ENCODE measurements around the gene POR.
A peak's percentile ranks its signal among the peaks of the same experiment; 100 is the strongest.
"Not testable (repeated sequence)": the region's sequence is repeated elsewhere in the genome, so short reads cannot be mapped to it uniquely, and the experiment has no call there.

POR gene

DNA sequence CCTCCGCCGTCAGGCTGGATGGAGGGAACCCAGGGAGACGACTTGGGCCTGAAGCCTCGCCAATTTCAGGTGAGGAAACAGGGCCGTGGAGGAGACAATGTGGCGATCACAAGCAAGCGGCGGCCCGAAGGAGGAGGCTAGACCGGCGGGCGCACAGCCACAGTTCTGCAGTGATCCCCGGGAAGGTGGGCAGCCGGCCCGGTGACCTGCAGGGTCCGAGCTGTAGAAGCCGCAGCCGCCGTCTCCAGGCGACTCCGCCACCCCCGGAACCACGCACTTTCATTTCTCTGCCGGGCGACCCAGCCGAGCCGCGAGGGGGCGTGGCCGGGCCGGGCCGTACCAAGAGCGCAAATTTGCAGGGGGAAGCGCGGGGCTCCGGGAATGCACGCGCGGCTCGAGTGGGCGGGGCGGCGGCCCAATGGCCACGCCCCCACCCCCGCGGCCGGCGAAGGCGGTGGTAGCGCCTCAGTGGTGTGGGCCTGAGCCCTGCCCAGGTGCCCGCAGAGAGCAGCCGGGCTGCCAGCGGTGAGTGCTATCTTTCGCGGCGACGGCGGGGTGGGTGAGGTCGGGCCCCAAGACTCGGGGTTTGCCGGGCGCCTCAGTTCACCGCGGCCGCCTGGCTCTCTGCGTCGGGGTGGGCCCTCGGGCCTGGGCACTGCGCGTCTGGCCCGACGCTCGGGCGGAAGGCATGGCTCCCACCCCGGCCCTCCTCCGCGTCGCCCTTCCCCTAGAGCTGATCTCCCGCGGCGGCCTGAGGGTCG, at the start of gene POR:
Gene POR (plus strand): TSS at position 501 of the 761 bp plus-strand sequence. CDS start 38,847 bp downstream, outside the sequence.
- peak; percentile 97 for DNase-seq

- DNase-seq = no peak
These were observed 48.9 kb upstream of the POR start for GRCh38 chr7:75866114-75866488.

DNA sequence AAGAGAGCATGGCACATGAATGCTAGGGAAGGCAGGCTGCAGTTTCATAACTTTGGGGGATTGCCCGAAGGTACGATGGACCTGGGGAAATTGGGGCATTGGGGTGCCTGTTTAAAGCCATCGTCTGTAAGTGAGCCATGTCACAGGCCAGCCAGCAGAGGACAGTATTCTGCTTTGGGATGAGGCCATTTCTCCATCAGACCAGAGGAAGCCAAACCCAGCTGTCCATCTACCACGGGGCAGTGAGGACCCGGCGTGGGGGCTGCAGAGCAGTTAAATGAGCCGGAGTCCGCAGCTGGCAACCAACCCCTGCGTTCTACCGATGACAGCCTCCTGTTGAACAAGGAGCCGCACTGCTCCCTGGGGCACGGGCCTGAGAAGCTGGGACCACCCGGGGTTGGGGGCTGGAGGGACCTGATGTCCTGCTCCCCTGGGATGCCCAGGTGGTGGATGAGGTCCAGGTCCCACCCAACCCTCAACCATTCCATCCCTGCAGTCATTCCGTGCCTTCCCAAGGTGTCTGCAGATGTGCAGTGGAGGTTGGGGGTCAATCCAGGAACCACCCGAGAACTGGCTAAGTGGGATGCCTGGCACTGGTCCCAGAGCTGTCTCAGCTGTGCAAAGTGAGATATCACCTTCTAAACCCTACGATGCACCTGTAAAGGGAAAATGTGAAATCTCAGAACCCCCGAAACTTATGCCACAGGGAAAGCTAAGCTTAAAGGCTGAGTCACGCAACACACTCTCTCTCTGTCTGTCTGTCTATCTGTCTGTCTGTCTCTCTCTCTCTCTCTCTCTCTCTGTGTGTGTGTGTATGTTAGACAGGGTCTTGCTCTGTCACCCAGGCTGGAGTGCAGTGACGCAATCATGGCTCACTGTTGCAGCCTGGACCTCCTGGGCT, 48.2 kb upstream of the POR start:
- DNase-seq = peak; percentile 41

GRCh38 chr7:75867390-75867717, 47.6 kb upstream of the POR start:
- no peak for DNase-seq

DNA sequence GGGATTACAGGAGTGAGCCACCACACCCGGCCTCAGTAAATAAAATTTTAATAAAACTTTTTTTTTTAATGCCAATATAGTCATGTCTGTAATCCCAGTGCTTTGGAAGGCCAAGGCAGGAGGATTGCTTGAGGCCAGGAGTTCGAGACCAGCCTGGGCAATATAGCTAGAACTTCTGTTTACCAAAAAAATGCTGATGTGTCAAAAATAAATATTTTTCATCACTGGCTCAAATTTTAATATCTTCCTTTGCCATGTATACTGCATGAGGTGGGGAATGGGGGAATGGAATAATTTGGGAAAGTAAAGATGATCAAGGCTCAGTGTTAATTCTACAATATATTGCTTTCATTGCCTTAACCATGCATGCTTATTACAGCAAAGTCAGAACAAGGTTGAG, 46.8 kb upstream of the POR start:
- DNase-seq = no peak

GRCh38 chr7:75869776-75870379, 45.1 kb upstream of the POR start:
- no peak for DNase-seq

- no peak for DNase-seq
These were observed 44.3 kb upstream of the POR start for GRCh38 chr7:75870557-75871161.

DNA sequence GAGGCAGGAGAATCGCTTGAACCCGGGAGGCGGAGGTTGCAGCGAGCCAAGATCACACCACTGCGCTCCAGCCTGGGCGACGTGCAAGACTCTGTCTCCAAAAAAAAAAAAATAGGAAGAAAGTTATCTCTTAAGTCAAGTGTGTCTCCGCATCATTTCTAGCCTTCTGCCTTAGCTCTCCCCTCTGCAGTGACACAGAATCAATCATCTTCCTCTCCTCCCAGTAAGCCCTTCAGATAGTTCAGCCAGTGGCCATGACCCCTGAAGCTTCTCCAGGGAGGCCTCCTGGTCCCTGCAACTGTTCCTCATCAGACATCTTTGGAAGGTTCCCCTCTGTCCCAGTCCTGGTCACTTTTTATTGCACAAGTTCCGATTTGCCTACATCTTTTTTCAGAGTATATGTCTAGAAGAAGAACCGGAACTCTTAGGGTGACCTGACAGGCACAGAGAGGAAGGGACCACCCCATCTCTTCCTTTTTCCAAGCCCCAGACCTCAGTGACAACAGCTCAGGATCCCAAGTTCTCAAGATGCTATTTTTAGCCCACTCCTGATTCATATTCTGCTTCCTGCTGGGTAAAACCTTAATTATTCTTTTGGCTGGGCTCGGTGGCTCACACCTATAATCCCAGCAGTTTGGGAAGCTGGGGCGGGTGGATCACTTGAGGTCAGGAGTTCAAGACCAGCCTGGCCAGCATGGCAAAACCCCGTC, 42.7 kb upstream of the POR start:
- no peak for DNase-seq

DNA sequence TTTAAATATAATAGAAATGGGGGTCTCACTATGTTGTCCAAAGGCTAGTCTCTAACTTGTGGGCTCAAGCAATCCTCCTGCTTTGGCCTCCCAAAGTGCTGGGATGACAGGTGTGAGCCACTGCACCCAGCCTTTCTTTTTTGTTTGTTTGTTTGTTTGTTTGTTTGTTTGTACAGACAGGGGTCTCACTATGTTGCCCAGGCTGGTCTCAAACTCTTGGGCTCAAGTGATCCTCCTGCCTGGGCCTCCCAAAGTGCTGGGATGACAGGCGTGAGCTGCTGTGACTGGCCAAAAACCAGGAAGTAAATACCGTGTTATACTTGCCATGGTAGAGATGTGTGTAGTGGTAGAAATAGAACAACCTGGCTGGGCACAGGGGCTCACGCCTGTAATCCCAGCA, 40.8 kb upstream of the POR start:
- not testable (repeated sequence) for DNase-seq

DNA sequence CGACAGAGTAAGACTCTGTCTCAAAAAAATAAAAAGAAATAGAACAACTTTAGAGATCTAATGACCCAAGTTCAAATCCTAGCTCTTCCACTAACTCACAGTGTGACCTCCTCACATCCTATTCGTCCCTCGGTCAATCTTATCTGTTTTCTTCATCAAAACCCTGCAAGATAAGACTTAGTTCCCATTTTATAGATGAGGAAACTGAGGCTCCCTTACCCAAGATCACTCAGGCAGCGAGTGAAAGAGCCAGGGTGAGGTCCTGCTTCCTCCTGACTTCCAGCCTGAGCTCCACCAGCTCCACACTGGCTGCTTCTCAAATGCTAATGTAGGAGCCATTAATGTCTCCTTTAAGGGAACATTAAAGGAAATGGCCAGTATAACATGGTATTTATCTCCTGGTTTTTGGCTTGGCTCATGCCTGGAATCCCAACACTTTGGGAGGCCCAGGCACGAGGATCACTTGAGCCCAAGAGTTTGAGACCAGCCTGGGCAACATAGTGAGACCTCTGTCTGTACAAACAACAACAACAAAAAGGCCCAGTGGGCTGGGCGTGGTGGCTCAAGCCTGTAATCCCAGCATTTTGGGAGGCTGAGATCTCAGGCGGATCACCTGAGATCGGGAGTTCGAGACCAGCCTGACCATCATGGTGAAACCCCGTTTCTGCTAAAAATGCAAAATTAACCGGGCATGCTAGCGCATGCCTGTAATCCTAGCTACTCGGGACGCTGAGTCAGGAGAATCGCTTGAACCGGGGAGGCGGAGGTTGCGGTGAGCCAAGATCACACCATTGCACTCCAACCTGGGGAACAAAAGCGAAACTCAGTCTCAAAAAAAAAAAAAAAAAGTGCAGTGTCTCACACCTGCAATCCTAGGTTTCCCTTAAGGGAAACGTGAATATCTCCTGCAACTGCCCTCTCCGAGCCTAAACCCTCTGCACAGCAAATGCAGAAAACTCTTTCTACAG, 39.6 kb upstream of the POR start:
- no peak for DNase-seq

GRCh38 chr7:75876126-75876881, 38.7 kb upstream of the POR start:
- no peak for DNase-seq

DNA sequence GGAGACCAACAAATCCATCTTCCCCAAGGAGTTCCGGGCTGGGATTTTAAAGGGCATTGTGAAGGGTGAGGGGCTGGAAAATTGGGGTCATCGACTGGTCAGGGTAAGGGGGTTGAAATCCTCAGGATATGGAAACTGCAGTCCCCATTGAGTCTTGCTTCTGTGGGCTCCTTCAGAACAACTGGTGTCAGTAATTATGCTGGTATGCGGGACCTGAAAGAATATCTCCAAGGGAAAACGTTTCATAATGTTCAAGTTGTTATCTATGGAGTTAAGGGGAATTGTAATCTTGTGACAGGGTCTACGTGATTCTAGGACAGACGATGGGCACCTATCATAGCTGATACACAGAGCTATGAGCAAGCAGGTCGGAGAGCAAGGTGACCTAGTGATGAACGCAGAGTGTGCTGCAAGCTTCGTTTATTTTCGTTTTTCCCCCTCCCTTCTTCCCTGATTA, 36.6 kb upstream of the POR start:
- no peak for DNase-seq

GRCh38 chr7:75878769-75879611, 36.0 kb upstream of the POR start, which contains the start of gene RHBDD2:
TSS of gene RHBDD2 (plus strand) at chr7:75879034. CDS start at chr7:75879083, 49 bp downstream.
- DNase-seq = peak; percentile 97

DNA sequence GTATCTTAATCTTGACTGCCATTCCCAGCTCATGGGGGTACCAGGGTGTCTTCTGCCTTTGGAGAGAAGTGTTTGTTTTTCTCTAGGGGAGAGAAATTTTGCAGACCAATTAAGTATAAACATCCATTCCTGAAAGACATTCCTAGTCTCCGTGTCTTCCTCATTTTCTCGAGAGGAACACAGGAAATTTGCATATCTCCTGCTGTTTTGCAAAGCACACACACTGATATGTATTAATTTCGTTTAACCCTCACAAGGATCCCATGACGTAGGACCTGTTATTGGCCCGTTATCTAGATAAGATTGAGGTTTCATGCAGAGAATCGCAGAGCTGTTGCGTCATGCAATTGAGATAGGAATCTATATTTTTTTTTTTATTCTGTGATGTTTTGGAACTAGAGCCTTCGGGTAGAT, 35.2 kb upstream of the POR start:
- DNase-seq = peak; percentile 38

GRCh38 chr7:75880242-75880641, 34.7 kb upstream of the POR start:
- no peak for DNase-seq

GRCh38 chr7:75881436-75882095, 33.4 kb upstream of the POR start:
- DNase-seq = no peak

DNA sequence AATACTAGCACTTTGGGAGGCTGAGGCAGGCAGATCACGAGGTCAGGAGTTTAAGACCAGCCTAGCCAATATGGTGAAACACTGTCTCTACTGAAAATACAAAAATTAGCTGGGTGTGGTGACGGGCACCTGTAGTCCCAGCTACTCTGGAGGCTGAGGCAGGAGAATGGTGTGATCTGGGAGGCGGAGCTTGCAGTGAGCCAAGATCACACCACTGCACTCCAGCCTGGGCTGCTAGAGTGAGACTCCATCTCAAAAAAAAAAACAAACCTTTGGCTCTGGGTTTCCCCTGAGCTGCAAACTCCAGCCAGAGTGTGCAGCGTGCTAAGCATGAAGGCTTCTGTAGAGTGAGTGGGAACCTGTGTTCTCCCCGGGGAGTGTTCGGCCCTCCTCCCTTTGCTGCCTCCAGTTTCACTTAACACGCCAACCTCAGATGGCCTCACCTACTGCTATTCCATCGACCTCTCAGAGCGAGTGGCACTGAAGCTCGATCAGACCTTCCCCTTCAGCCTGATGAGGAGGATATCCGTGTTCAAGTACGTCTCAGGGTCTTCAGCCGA, 31.6 kb upstream of the POR start:
- not testable (repeated sequence) for DNase-seq

- no peak for DNase-seq
These were observed 30.5 kb upstream of the POR start for GRCh38 chr7:75884476-75884875.

DNA sequence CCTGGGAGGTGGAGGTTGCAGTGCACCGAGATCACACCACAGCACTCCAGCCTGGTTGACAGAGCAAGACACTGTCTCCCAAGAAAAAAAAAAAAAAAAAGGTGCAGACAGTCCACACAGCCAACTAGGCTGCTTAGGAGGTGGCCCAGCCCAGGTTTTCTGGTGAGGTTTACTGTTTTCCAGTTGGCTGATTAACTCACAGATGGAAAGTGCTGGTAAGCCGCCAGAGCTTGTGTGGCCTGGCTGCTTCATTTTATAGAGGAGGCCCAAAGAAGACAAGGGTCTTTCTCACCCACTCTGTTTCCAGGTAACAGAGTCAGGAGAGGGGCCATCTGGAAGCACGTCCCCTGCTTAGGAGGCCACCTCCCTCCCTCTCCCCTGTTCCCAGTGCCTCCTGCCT, 29.9 kb upstream of the POR start:
- DNase-seq = no peak

Data from activated CD4-positive, alpha-beta T cell treated with anti-CD3 and anti-CD28 coated beads, Interleukin-2, amount 50 U/mL, for 1 hour (primary cell).